GOT3 (cell line): ENCODE measurements around the gene ZNF536.

ENCODE experiments used
- DNase-seq: peaks from one replicate; lab custom pipeline; 2025; ENCODE audit warnings: mixed read lengths; lab: John Stamatoyannopoulos, UW

The ZNF536 gene

DNA sequence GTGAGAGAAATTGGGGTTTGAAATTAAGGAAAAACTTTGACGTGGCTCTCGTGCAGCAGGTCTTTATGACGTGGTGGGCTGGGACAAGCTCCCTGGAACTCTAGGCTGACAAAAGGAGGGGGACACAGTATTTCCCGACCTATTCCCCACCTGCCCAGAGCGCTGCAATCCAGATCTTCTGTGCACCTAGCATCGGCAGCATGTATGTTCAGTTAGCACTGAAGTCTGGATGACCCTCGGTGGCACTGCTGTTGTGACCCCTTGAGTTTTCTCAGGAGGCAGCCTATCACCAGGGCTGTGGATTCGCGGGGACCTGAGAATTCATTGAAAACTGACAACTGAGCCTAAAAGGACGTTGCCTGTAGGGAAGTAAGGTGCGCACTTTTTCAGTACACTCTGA lies 9.1 kb upstream of the ZNF536 start:
- DNase-seq: no peak

DNA sequence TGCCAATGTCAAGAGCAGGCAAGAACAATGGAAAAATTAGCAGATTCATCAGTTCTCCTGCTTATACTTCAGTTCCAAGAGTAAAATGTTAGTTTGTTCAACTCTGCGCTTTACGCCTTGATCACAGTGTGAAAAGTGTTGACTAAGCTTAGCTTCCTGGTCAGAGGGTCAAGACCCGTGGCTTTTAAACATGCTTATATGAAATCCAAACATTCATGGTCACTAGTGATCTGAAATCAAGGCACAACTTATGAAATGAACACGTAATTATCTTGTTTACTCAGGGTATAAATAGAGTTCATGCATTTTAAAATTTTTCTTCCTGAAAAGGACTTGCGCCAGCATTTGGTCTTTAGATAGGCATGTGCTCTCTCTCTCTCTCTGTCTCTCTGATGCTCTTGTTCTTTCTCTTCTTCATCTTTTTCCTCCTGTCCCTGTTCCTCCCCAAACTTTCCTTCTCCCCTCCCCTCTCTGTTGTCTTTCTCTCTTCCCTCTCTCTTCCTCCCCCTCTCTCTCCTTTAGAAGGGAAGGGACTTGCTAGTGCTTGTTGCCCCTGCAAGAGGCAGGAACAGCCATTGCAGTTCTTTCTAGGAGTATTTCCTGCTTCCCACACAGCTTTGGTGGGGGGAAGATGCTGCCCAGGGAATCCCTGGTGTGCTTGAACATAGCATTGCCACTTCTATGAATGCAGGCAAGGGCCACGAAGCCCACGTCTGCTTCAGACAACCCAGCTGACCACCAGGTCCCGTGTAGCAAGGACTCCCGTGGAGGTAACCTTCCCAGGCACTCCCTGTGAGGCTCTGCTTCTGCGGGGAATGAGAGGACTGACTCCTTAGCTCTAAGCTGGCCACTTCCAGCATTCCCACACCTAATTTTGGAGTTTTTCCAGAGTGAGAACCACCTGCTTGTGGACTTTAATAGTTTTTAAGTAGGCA lies 7.1 kb upstream of the ZNF536 start:
- no peak for DNase-seq

DNA sequence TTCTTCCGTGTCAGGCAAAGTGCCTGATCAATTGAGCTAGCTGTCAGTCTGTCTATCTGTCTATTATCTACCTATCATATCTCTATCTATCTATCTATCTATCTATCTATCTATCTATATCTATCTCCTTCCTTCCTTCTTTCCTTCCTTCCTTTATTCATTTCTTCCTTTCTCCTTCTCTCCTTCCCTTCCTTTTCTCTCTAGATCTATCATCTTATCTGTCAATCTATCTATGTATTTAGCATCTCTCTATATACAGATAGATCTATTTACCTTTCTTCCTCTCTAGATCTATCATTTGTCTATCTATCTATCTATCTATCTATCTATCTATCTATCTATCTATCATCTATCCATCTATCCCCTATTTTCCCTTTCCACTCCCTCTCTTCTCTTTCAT lies 5.9 kb upstream of the ZNF536 start:
- DNase-seq: no peak

DNA sequence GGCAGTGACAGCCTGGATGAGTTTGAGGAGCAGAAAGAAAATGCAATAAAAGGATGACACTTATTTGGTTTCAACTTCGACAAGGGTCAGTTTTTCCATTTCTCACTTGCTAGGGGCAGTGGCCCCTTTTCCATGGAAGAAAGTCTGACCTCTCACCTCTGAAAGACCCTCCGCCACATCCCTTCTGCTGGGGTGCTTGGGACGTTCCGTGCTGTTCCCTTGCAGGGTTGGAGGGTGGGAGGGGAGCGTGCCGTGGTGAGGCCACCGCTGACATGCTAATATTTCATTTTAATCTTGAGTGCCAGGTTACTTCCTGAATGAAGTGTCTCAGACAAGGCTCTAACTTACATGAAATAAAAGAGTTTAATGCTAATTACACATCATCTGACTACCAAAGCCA lies 5.2 kb upstream of the ZNF536 start:
- no peak for DNase-seq

DNA sequence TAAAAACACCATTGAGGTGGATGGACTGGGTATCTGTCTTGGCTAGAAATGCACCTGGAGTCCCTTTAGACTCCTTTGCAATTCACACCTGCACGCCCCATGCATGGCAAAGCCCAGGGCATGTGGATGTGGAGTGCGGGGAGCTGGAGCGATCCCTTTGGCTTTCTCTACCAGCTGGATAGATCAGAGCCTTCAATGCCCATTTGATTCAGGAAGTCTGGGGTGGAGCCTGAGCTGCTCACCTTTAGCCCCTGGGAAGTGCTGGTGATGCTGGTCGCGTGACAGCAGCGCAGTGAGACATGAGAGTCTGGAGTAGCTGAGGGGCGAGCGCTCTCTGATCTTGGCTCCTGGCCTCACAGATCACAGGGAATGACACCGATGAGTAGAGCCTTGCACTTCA lies 4.8 kb upstream of the ZNF536 start:
- no peak for DNase-seq

DNA sequence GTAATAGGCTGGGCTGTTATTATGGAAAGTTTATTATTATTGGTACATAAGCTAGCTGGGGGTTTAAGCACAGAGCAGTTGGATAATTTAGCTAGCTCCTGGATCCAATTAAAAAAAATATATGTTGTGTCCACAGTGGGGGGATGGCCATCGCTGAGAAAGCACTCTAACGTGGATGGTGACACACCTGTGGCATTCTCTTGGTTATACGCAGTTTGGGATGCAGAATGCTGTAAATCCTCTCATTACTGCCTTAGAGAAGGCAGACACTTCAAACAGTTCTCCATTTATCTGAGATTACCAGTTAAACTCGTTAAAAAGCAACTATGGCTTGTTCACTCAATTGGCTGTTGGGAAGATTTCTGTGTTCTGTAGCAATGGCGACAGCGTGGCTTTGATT lies 2.4 kb upstream of the ZNF536 start:
- DNase-seq: no peak

DNA sequence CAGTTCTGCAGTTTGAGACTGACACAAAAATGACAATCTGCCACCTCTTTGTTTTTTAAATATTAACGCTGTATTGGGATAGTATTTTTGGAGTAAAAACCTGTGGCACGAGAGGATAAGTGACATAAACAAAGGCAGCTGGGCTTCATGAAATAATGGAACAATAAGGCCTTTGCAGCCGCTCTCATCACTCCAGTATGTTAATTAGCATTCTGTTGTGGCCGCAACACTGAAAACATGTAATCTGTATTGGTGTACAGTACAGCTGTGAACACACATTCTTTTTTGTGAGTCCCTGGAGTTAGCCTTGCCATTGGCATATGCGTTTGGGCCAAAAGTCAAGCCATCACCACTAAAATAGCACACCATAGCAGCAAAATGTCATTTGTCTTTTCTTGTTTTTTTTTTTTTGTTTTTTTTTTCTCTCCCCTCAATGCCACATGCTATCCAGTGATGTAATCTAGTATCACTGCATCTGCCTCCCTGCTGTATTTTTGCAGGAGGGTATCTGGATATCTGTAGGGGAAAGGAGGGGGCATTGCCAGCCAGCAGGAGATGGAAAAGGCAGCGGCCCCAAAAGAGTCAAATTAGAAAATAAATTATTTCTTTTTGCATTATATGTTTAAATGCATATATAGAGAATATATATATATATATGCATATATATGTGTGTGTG lies 885 bp upstream of the ZNF536 start:
- DNase-seq: no peak

DNA sequence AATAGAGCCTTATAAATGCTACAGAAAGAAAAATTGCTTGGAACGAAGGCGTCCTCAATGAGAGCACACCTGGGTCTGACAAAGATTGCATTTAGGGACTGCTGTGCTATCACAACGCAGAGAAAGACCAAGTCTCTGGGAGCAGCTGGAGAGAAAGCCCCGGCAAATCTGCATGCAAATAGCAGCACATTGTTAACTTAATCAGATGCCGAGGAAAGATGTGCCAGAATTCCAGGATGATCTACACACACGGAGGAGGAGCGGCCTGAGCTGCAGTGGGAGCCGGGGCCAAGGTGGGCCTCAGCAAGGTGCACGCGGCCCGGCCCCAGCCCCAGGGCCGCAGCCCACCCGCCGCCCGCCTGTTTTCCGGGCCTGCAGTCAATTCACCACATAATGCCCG lies 1.4 kb downstream of the ZNF536 start:
- no peak for DNase-seq

DNA sequence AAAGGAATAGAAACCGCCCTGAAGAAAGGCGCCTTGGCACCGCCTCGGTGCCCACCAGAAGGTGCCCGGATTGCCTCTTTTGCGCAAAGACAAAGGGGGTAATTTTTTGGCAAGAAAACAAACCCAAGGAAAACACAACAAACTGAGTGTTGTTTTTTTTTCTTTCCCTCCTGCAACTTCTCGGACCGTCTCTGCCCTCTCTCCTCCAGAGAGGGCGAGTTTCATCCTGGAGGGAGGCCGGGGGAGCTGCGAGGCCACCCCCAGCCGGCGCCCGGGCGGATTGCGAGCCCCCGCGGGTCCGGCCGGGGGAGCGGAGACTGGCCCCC lies 2.3 kb downstream of the ZNF536 start:
- no peak for DNase-seq

DNA sequence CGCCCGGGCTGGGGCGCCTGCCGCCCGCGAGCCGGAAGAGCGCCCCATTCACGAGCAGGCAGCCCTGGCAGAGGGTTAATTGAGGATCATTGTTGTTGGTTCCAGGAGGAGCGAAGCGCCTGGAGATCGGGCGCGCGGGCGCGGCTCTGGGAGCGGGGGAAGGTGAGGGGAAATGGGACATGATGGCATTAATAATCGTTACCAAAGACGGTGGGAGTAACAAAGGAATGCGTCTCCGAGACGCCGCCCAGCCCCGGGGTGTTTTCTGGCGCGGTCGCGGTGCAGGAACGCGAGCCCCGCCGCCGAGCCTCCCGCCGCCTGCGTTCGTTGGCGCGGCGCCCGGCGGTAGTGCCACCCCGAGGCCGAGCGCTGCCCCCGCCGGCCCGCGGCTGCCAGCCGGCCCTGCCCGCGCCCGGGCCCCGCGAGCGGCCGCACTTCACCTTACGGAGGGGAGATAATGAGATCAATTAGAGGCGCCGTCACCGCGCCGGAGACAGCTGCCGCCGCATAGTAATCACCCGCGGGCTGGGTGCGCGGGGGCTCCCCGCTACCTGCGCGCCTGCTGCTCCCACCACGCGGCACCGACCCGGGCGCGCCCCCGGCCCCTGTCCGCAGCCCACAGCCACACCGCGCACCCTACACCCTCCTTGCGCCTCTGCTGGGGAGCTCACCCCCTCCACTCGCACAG lies 2.8 kb downstream of the ZNF536 start:
- DNase-seq: no peak

DNA sequence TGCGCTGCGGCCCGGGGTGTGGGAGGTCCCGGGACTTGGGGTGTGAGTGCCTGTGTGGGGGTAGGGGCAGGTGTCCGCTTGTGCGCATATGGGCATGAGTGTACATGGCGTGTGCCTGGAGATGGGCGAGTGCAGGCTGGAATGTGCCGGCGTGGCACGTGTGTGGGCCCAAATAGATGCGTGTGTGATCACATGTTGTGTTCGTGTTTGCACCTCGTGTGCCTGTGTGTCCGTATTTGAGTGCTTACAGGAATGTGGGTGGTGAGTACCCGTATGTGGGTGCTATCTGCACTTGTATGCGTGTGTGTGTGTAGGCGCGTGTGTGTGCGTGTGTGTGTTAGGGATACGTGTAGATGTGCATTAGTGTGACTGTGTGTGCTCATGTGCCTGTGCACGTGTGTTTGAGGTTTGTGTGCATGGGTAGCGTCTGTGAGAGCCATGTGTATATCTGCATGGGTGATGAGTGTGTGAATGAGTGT lies 3.4 kb downstream of the ZNF536 start:
- DNase-seq: no peak

DNA sequence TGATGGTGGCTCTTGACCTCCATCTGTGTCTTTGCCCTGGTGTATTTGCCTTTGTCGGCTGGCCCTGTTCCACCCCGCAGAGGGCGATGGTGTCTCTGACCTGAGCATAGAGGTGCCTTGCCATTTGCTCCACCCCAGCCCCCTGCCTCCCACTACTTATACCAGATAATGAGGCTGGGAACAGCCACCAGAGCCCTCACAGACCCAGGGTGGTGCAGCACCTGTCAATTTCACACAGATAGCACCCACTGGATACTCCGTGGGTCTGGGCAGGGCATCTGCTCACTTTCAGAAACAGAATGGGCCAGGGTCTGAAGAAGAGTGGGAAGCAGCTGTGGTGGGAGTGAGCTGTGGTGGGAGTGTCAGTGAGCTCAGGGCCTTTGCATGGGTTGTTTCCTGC lies 4.1 kb downstream of the ZNF536 start:
- DNase-seq: no peak

DNA sequence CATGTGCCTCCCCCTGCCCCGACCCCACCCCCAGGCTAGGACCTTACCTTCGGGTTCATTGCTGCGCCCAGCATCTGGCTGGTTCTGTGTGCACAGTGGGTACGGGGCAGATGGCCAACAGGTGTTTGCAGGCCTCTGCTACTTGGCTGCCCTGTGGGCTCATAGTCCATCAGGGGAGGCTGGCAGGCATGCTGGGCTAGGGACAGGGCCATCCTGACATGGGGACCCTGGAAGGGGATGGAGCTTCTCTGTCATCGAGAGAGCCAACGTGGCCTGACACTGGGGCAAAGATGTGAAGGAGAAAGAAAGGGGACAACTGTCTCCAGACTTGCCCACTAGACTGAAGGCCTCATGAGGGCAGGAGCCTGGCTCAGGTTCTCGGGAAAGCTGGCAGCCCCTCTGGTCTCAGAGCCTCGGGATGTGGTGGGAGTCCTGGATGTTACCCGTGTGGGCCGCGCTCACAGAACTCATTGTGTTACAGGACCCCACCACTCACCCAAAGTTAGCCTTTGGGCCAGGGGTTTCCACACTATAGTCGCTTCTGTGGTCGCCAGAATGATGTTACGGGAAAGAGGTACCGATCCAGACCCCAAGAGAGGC lies 4.7 kb downstream of the ZNF536 start:
- no peak for DNase-seq

DNA sequence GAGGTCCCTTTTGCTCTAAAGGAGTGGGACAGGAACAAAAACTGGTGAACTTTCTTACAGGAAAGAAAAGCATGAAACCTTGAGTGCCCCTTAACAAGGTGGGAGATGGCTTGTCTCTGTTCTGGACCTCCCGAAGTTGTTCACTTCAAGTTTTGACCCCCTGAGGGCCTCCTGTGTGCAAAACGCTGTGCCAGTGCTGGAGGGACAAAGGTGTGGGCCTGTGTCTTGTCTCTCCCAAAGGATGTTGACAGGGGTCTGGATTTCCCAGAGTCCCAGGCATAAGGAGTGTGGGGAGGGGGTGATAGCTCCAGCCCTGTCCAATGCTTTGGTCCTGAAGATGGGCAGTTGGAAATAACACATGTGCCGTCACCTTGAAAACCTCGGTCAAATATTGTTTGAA lies 6.5 kb downstream of the ZNF536 start:
- DNase-seq: no peak

DNA sequence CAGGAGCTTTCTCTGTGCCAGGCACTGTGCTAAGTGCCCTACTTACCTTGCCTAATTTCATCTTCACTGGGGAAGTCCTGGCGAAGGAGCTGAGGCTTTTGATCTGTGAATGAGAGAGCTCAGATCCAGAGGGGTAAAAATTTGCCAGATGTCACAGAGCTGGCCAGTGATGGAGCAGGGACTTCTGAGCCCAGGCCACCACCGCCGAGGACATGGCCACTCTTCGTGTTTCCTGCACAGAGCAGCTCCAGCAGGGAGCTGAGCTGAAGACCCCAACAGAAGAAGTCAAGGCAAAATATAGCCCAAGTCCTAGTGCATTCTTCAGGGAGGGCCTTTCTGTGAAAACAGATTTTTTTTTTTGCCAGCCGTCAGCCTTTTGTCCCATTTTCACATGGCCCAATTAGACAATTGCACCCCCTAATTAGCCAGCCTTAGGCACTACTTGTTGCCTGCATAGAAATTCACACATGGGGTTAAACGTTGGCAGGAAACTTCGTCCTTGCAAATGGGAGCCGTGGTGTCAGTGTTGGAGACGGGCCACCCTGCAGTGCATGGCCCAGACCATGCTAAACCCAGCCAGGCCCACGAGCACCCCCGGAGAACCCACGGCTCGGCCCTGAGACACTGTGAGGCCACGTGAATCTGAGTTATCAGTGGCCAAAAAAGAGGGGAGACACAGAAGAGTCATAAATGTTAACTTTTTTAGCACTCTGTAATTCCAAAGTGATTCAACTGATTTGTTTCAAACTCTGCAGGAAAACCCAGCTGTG lies 7.8 kb downstream of the ZNF536 start:
- no peak for DNase-seq

DNA sequence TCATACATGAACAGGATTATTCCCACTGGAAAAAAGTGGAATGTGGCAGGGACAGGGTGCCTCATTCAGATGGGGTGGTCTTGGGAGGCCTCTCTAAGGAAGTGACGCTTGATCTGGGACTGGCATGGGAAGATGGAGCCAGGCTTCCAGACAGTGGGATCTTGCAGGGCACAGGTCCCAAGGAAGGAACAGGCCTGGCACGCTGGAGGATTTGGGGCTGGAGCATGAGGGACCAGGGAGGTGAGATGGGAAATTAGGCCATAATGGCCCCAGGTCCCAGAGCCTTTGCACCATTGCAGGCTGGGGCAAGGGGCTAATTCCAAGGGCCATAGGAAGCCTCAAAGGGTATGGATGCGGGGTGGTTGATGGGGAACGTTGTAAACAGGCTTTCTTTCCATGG lies 9.2 kb downstream of the ZNF536 start:
- DNase-seq: no peak

DNA sequence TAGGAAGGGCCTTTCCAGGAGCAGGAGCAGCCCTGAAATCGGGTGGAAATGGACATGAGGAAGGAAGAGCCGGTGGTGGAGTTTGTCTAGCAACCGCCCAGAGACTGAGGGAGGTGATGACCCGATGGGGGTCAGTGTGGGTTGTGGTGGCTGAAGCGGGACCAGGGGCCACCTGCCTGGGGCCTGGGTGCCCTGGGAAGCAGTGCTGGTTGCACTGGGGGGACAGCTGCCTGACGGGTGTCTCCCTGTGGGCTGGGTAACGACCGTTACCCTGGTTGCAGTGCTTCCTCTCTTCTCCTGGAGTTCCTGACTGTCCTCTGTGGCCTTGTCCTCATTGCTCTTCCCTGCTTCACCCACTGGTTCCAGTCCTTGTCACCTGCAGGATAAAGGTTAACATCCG lies 13.0 kb downstream of the ZNF536 start:
- DNase-seq: no peak

DNA sequence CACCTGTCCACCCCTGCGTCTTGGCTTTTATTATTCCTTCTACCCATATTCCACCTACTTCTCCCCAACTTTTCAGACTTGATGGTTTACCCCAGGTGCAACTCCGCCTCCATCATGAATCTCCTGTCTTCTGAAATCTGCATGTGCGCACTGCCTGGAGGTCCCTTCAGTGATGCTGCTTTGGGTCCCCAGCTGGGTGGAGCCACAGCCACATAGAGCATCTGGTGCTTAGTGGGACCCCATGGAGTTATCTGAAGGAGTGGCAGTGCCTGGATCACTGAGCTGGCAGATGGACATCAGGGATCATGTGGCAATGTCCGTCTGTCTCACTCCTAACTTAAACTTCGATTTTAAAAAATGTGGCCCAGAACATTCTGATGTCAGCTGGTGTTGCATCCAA lies 13.5 kb downstream of the ZNF536 start:
- DNase-seq: no peak

DNA sequence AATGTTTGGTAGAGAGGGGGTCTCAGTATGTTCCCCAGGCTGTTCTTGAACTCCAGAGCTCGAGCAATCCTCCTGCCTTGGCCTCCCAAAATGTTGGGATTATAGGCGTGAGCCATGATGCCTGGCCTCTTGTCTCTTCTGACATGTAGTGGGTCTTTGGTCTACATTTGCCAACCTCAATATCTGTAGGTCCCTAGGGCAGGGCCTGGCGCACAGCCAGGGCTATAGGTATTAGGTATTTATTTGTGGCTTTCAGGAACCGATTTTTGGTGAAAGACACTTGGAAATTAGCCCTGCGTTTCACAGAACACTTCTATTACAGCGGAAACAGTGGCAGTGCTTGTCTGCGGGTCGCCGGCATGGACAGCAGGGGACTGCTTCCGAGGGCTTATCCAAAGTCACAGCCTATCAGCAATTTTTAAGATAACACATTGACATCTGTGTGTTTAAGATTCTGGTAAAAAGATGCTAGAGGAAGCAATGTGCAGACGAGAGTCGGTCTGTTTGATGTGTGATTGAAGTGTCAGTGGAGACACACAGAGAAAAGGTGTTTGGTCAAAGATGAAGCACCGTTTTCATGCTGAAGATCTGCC lies 14.5 kb downstream of the ZNF536 start:
- DNase-seq: no peak

DNA sequence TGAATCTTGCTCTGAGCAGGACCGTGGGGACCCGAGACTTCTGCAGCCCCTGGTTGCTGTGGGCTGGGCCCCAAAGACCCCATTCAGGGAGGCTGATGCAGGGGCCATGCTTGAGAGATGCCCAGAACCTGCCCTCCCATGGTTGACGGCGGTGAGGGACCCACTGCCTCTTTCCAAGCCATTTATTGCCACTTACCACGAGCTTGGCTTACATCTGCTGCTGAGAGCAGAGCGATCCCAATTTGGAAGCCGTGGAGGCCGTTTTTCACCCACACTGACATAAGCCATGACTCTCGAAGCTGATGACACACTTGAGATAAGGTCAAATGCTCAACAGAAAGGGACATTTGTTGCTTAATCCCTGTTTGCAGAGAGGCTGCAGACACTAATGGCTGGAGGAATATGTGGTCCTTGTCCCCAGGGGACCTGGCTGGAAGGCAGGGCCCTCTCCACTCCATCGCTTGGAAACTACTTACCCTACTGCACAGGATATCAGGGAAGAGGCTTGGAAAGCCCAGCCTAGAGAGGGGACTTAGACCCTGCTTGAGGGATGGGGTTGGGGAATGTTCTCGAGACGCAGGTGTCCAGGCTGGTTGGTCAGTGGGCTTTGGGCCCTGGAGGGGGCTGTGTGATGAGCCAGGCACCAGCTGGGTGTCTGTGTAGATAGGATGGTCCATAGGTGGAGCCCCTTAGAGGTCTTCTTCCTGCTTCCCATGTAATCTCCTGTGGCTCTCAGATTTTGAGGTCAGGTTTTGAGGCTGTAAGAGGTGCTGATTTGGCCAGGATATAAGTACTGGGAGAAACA lies 15.3 kb downstream of the ZNF536 start:
- DNase-seq: no peak

DNA sequence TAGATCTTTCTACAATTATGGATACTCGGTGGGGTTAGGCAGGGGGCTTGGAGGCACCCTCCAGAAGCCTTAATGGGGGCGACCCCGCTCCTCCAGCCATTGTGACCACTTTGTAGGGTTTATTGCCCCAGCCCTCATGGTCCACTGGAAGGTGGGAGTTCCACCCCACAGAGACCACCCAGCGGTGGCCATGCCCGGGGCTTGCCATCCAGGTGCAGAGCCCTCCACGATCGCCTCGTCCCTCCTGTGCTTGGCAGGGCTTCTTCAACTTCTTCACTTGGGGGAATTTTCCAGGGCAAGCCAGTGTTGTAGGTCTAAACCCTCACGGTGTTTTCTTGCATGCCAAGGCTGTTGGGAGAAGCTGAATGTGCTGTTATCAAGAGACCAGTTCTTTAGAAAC lies 16.1 kb downstream of the ZNF536 start:
- no peak for DNase-seq
